GM04503 (cell line): ENCODE results near the gene CCDC88C.
"Not testable (repeated sequence)": the region's sequence is repeated elsewhere in the genome, so short reads cannot be mapped to it uniquely, and the experiment has no call there.

Experiments
- DNase-seq: peaks from one replicate; pipeline ENCODE4 v3.0.0-alpha.2; 2012; ENCODE audit warnings: low read depth

The CCDC88C gene

DNA sequence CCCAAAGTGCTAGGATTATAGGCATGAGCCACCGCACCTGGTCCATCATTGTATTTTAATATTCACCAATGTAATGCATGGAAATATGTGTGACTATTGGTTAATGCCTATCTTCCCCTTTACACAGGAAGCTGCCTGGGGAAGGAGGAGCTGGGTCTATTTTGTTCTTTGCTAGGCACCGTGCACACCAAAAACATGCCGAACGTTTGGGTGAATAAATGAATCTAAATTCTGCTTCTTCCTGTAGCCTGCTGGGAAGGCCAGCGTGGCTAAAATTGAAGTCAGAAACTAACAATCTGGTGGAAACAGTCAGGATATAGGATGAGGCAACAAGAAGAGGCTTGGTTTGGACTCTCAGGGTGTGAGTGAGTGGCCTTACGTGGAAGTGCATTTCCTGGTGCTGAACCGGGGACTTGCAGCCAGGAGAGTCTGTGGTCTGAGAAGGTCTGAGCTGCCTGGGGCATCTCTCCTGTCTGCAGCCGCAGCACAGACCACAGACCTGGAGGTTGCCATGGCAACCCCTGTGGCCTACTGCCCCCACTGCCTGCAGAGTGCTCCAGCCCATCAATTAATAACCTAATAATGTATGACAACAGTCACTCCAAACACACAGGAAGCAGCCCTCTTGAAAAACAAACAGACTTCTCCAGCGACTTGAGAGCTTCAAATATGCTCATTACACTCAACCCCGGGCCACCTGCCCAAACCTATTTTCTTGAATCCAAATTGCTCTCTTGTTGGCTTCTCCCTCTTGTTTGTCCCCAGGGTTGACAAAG, 167.6 kb downstream of the CCDC88C start:
- no peak for DNase-seq

DNA sequence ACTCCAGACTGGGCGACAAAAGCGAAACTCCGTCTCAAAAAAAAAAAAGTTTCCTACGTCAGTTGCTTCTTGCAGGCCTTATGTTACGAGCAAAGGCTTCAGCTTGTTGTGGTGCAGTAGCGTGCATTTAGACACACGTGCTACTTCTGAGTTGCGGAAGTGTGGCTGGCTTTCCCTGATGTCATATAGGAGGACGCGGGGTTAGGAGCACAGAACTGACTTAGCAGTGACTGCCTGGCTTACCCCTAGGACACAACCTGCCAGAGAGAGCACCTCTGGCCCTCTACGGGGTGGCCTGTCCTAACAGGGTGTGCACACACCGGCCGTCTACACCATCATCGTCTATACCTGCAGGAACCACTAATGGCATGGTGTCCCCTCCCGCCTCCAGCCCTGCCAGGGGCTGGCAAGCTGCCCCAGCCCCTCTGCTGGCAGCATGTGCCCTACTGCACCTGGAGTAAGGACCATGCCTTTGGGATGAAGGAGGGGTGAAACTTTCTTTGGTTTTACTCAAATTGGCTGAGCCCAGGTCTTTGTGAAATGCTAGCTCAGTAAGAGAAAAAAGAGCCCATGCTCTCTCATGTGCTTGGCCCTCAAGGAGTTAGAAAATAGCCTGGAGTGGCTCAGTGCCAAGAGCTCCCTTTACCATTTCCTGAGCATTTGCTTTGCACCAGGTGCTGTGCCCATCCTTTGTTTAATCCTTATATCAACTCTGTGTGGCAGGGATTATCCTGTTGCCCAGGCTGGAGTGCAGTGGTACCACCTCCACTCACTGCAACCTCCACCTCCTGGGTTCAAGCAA, 171.4 kb downstream of the CCDC88C start:
- DNase-seq = no peak

DNA sequence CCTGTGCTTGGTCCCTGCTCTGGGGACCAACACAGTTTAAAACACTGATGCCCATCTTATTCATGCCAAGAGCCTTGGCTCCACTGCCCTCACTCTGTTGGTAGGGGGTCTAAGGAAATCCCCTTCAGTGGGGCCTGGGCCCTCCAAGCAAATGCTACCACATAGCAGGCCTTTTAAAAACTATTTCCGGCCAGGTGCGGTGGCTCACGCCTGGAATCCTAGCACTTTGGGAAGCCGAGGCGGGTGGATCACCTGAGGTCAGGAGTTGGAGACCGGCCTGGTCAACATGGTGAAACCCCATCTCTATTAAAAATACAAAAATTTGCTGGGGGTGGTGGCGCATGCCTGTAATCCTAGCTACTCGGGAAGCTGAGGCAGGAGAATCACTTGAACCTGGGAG, 172.0 kb downstream of the CCDC88C start:
- not testable (repeated sequence) for DNase-seq

DNA sequence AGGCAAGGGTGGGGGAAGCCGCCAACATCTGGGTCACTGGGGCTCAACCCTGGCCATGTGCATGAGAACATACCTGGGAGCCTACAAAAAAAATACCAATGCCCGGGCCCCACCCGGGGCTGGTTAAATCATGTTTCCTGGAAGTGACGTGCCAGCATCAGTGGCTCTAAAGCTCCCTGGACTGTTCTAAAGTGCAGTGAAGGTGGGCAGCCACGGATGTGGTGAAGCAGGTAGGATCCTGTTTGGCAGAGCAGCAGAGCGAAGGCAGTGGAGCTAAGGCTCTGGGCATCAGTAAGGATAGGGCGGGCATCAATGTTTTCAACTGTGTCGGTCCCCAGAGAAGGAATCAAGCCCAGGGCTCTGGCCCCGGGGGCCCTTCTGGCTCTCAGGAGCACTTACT, 172.6 kb downstream of the CCDC88C start:
- DNase-seq = no peak

DNA sequence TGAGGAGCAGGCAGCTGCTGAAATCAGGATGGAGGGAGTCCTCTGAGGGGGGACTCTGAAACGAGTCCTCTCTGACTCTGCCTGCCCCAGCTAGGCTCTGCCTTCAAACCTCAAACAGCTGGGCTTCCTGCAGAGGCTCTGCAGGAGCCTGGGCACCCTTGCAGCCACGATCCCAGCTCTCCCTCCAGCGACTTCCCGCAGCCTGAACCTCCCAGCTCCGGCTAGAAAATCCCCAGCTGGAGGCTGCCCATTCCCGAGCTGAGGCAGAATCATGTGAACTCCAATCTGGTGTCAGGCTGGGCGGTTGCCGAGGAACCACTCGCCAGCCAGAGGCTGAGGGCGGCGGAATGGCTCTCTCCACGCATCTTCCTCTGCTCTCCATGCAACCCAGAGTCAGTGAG, 173.1 kb downstream of the CCDC88C start, which contains the start of gene GPR68:
Gene GPR68, minus strand, starts transcription at position 204 of the 401 bp plus-strand sequence. CDS start 9,654 bp downstream, outside the sequence.
- no peak for DNase-seq

DNA sequence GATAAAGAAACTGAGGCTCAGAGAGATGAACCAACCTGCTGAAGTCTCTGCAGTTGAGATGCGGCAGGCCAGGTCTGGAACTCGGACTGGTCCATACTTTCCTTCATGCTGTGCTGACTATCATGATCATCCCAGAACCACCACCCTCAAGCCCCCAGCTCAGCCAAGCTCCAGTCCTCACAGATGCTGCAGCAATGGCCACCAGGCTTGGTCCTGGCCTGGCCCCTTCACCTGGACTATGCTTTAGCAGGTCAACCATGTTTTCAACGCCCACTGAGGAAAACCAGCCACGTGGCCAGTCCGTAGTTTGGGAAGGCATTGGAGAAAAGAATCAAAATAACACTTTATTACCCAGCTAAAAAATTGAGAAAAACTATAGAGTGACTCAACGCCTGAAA, 174.5 kb downstream of the CCDC88C start:
- DNase-seq = no peak

DNA sequence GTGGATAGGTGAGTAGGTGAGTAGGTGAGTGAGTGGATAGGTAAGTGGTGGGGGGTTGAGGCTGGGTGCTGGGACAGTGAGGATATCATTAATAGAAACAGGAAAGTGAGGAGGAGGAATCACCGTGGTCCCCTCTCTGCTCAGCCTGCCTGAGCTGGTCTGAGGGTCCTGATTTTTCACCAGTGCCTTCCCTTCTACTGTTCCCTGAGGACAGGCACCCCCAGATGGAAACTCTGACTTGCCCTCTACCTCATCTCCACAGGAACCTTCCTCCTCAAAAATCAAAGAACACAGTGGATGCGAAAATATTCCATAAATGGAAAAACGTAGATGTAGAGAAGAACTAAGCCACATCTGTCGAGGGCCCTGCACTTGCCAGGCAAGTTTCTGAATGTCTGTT, 175.0 kb downstream of the CCDC88C start:
- no peak for DNase-seq

DNA sequence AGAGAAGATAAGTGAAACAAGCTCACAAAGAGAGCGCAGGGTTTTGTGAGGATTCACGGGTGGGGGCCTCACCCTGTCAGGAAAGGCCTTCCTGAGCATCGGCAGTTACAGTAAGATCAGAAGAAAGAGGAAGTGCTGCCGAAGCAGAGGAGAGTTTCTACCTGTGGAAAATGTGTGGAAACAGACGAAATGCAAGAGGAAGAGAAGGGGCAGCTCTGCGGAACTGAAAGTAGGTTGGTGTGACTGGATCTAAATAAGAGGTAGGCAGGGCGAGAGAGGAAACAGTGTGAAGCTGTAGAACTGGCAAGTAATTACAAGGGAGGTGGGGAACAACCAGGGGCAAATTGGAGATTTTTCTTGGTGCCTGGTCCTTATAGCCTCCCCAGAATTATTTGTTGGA, 175.8 kb downstream of the CCDC88C start:
- no peak for DNase-seq

DNA sequence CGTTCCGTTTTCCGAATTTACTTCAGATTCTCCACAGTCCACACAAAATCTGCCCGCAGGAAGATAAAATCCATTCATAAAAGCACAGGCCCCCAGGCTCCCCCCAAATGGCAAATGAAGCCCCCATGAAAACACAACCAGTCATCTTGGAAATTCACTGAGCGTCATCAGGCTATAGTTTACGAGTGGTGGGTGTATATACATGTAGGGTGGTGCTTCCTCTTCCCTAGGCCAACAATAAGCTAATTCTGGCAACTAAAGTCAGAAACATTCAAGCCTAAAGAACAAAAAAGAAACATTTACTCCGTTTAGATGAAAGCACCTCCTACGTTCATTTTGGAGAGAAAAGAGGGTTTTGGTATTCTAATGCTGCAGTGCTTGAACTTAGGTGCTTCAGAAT, 179.0 kb downstream of the CCDC88C start:
- DNase-seq = no peak

DNA sequence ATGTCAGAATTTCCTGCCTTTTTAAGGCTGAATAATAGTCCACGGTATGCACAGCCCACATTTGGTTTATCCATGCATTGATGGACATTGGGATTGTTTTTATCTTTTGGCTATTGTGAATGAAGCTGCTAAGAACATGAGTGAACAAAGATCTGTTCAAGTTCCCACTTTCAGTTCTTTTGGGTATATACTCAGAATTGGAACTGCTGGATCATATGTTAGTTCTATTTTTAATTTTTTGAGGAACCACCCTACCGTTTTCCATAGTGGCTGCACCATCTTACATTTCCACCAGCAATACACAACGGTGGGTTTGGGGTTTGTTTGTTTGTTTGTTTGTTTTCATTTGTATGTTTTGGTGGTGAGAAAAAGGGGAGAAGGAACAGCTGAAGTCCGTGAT, 179.5 kb downstream of the CCDC88C start:
- no peak for DNase-seq

DNA sequence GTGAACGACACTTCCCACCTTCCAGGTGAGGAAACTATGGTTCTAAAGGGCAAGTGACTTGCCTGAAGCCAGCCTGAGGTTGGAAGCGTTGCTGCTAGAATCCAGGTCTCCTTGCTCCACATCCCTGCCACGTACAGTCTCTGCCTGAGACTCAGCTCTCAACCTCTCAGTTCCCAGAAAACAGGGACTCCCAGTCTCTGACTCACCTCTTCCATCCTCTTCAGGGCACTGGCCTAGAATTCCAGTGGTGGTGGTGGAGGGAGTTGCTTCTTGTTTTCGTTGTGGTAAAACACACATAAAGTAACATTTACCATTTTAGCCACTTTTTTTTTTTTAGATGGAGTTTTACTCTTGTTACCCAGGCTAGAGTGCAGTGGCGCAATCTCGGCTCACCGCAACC, 180.4 kb downstream of the CCDC88C start:
- no peak for DNase-seq

DNA sequence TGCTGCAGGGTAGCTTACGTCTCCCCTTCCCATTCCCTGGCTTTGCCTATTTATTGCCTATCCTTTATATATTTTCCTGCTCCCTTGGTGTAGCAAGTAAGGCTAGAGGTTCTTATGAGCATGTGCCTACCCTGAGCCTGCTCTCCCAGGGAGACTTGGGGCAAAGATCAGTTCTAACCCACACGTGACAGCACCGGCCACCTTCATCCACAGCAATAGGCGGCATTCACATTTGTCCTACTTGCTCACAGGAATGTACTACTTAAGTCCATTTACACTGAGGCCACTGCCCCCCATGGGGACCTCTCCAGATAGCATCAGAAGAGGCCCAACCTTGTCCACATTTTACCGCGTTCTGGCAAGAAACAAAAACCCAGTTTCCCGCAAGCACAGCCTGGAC, 181.8 kb downstream of the CCDC88C start:
- DNase-seq = no peak

DNA sequence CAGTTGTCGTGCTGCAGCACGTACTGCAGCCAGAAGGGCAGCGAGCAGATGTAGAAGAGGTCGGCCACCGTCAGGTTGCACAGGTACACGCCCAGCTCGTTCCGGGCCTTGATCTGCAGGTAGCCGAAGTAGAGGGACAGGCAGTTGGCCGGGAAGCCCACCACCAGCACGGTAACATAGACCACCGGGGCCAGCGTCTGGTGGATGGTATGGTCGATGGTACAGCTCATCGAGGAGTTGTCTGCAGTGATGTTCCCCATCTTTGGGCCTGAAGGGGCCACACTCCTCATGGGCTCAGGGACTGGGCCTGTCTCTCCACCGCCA, 182.9 kb downstream of the CCDC88C start:
- no peak for DNase-seq

DNA sequence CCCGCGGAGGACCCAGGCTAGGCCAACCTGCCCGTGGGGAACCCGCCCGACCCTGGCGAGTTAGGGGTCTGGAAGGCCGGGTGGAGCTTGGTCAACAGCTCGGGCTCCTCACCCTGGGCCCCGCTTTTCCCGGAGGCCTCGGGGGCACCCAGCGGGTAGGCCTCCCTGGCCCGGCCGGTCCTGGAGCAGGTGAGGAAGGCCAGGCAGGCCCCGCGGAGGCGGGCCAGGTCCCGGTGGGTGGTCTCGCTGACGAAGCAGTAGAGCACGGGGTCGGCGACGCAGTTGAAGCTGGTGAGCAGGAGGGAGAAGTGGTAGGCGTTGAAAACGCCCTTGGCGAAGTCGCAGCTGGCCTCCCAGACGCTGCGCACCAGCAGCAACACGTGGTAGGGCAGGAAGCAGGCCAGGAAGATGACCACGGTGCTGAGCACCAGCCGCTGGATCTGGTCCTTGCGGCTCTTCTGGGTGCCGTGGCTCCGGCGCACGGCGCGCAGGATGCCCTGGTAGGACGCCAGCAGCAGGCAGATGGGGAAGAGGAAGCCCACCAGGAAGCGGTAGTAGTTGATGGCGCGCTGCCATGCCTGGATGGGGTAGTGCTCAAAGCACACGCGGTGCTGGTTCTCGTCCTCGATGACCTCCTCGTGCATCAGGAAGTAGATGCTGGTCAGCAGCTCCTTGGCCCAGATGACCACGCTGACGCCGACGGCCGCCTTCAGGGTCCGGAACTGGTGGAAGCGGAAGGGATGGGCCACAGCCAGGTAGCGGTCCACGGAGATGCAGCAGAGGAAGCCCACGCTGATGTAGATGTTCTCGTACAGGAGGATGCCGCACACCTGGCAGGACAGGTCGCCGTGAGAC, 183.5 kb downstream of the CCDC88C start:
- no peak for DNase-seq

DNA sequence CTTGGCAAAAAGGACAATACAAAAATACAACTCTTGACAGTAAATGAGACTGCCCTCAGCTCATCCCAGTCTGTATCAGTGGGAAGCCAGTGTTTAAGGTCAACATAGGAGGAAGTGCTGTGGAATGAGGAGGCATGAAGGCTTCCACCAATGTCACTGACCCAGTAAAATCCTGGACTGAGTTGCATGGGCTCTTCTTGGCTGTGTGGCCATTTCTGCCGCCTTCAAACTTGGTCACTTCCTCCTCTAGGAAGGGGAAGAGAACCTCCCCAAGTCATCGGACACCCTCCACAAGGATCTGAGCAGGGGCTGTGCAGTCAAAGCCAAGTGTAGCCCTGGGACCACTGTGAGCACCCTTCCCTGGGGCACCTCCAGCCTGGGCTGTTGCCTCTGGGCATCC, 185.0 kb downstream of the CCDC88C start:
- DNase-seq = no peak

DNA sequence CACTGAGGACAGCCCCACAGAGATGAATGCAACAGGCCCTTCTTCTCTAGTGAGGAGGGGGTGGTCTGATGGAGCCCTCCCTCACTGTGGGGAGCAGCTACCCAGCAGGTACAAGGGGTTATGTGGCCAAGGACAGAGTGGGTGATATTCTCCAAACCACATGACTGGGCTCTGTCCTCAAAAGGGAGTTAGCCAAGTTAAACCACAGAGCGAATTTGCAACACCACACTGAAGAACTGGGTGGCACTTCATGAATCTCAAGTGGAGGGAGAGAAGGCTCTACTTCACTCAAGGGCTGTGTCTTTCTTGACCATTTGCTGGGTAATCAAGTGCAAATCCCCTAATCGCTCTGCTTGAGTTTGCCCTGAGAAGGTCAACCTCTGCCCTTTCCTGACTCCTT, 185.6 kb downstream of the CCDC88C start:
- DNase-seq = no peak

DNA sequence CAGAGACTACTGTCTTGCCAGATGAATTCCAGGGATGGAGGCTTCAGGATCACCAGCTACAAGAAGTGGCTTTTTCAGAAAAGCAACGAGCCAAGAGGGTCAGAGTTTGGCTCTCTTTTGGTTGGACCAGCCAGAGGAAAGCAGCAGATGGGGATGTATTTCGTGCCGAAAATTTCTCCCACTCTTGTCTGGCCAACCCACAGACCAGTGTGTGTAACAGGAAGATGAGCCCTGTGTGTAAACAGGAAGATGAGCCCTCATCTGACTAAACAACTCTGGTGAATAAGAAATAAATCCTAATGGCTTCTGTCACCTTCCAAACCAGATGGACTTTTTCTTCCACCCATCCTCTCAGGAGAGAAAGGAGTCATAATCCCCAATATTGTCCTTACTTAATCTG, 186.2 kb downstream of the CCDC88C start:
- no peak for DNase-seq

DNA sequence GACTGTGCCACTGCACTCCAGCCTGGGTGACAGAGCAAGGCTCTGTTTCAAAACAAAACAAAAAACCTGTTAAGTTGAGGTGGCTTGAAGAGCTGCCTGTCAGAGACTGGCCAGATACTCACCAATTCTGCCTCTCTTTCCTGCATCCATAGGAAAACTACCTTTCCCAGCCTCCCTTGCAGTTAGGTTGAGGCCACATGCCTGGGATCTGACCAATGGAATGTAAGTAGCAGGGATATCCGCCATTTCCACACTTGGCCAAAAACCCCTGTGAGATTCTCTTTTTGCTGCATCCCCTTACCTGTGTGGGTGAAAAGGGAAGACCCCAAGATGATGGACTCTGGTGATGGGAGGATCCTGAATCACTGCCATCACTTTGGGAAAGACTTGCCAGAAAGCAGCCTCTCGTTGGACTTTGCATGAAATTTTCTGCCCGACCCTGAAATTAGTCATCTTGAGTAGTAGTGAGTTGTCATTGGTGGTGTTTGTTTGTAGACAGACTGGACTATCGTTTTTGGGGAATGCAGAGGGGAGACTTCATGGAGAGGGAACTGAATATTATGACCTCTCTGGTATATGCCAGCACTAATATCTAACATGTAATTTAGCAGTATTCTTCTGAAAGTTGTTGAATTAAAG, 187.1 kb downstream of the CCDC88C start:
- no peak for DNase-seq

DNA sequence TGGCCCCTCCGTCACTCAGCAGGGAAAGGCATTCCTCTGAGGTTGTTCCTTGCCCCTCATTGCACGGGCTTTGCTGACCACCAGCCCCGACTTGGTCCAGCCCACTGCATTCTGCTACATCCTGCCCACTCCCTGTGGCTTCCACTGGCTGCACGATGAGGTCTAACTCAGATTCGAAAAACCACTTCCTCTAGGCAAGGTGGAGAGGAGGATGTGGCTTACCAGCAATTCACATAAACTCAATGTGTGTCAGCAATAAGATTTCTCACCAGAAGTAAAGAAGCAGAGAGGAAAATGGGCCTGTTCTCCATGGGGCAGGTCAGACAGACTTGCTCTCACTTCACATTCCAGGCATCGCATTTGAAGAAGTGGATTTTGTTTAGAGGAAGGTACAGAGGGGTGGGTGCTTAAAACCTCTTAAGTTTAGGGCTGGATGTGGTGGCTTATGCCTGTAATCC, 187.8 kb downstream of the CCDC88C start:
- no peak for DNase-seq

DNA sequence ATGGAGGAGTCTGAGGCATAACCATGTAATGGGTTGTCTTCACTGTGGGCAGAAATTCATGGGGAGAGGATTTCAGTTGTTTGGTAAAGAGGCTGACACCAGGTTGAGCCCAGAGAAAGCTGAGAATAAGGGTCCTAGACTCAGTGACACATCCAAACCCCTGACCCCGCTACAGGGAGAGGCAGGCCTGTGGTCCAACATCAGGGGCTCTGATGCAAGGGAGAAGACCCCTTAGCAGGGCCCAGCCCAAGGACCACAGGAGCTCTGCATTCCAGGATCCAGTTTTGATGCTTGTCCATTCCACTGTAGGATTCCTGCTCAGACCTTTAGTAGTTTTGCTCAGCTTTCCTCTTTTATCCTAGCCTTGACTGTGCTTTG, 188.6 kb downstream of the CCDC88C start:
- DNase-seq = no peak

DNA sequence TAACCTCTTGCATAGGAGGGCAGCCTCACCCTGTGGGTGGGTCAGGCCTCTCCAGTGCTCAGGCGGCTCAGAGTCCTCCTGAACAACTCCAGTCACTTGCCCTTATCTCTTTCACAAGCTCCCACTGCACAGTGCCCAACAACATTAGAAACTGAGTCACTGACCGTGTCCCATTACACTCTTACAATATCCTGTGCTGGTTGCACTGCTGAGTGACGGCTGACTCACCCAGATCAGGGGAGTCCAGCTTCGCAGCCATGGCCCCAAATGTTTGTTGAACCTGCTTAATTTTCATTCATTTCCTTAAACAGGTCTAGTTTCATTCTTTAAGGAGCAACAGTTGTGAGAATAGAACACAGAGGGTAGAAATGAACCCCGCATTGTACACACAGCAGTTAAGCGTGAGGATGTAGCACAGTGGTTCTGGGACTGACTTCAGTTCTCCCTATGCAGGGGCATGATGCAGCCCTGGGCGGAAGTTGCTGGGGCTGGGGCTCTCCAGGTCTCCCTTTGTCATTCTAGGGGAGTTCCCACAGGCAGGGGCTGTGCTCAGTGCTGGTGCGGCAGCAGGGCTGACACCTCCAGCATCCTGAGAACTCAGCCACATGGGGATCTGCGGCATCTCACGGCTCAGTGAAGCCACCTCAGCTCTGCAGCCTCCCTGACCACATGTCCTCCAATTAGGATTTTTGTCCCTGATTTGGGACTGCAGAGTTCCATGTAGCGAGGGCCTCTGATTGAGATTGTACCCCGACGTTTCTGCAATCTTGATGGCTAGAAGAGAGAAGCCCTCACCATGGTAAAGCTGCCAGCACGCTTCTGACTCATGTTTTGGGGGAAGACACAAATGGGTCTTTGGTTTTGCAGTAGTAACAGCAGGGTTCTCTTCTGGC, 189.3 kb downstream of the CCDC88C start:
- no peak for DNase-seq
